Hindlimb muscle (tissue), 1 donor: ENCODE measurements around the gene ANOS1. TPM values are rescaled to one million over a fixed set of nuclear protein-coding genes. Genes with fewer than 3 reads are reported as not detected.
"Not testable (repeated sequence)": the region's sequence is repeated elsewhere in the genome, so short reads cannot be mapped to it uniquely, and the experiment has no call there.

ENCODE experiments used
- DNase-seq: peaks from one replicate; pipeline ENCODE4 v3.0.0-alpha.2; 2013
- polyA plus RNA-seq: library from polyadenylated mRNA; unstranded; fragments of 120-200 nt; gene quantifications from one replicate; pipeline ENCODE4 v1.2.1, GENCODE V29; 2013; ENCODE audit not compliant: insufficient read length

ANOS1 gene
- polyA plus RNA-seq, result 16.8 TPM

GRCh38 chrX:8731559-8732395 is at the start of gene ANOS1:
Gene ANOS1 (minus strand): TSS chrX:8732137. CDS start chrX:8732036, 101 bp downstream.
- peak; percentile 76 for DNase-seq

GRCh38 chrX:8773117-8773516 is 41.2 kb upstream of the ANOS1 start:
- no peak for DNase-seq

GRCh38 chrX:8760021-8760420 is 28.1 kb upstream of the ANOS1 start:
- no peak for DNase-seq

- DNase-seq, result not testable (repeated sequence)
These were observed 26.8 kb upstream of the ANOS1 start for GRCh38 chrX:8758706-8759105.

GRCh38 chrX:8757609-8758389 is 25.9 kb upstream of the ANOS1 start:
- not testable (repeated sequence) for DNase-seq

- no peak for DNase-seq
These were observed 23.9 kb upstream of the ANOS1 start for GRCh38 chrX:8755813-8756212.

GRCh38 chrX:8755116-8755515 is 23.2 kb upstream of the ANOS1 start:
- DNase-seq, result no peak

- no peak for DNase-seq
These were observed 17.8 kb upstream of the ANOS1 start for GRCh38 chrX:8749697-8750096.

- DNase-seq, result no peak
These were observed 16.9 kb upstream of the ANOS1 start for GRCh38 chrX:8748855-8749254.

- DNase-seq, result no peak
These were observed 11.3 kb upstream of the ANOS1 start for GRCh38 chrX:8743126-8743732.

GRCh38 chrX:8741981-8742380 is 10.0 kb upstream of the ANOS1 start:
- no peak for DNase-seq

GRCh38 chrX:8738588-8739189 is 6.8 kb upstream of the ANOS1 start:
- peak; percentile 58 for DNase-seq

- DNase-seq, result no peak
These were observed 5.9 kb upstream of the ANOS1 start for GRCh38 chrX:8737883-8738282.

GRCh38 chrX:8730812-8731558 is 952 bp downstream of the ANOS1 start:
- peak; percentile 25 for DNase-seq

- no peak for DNase-seq
These were observed 2.1 kb downstream of the ANOS1 start for GRCh38 chrX:8729811-8730210.

GRCh38 chrX:8728932-8729535 is 2.9 kb downstream of the ANOS1 start:
- DNase-seq, result no peak

GRCh38 chrX:8726031-8726652 is 5.8 kb downstream of the ANOS1 start:
- no peak for DNase-seq

GRCh38 chrX:8724300-8724699 is 7.6 kb downstream of the ANOS1 start:
- no peak for DNase-seq

GRCh38 chrX:8721536-8721935 is 10.4 kb downstream of the ANOS1 start:
- no peak for DNase-seq

- DNase-seq, result peak; percentile 58
These were observed 11.8 kb downstream of the ANOS1 start for GRCh38 chrX:8720136-8720535.

GRCh38 chrX:8717354-8717753 is 14.6 kb downstream of the ANOS1 start:
- peak; percentile 36 for DNase-seq
